AG10803 (cell line): Measurements from ENCODE around the gene HDAC10.
A peak's percentile ranks its signal among the peaks of the same experiment; 100 is the strongest.
"Not testable (repeated sequence)": the region's sequence is repeated elsewhere in the genome, so short reads cannot be mapped to it uniquely, and the experiment has no call there.

Experiments
- DNase-seq: peaks from one replicate; pipeline ENCODE4 v3.0.0; 2010; ENCODE audit warnings: low read depth
- H3K4me3 ChIP-seq: 2 replicates; pipeline ENCODE4 v1.5.1; 2011; ENCODE audit warnings: mild to moderate bottlenecking, low read length, control low read depth
- TF ChIP-seq, protein P1 (sequence below): conservative IDR thresholded peaks from 2 replicates; pipeline ENCODE4 v1.5.1; 2011; ENCODE audit warnings: mild to moderate bottlenecking, low read length, control low read depth, inconsistent platforms

HDAC10 gene

DNA sequence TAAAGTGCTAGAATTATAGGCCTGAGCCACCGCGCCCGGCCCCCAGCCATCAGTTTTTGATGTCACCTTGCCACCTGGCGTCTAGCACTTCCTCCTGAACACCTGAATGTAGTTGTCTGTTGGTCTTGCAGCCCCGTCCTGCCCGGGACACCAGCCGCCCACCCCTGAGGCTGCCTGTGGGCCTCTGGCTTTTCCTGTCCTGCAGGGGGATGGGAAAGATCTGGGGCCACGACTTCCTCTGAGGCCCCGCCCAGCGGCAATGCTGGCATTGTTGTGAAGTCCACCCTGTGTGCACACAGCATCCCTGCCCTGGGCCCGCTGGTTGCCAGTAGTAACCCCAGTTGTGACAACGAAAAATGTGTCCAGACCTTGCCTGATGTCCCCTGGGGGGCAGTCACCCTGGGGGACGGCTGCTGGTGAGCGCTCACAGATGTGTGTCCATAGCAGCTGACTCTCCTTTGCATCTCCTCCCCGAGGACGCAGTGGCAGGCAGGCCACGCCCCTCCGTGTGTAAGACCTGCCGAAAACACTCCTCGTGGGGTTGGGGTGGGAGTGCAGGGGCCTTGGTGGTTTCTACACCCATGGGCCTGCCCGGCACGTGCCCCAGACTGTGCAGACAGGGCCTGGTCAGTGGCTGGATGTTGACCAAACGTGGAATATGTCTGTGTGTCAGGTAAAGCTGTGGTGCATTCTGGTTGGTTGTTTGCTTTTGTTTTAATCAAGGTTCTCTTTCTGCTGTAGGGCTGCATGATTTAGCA, 43.5 kb downstream of the HDAC10 start:
- no peak overlapping the region for H3K4me3 ChIP-seq
- TF ChIP-seq, protein P1, sequence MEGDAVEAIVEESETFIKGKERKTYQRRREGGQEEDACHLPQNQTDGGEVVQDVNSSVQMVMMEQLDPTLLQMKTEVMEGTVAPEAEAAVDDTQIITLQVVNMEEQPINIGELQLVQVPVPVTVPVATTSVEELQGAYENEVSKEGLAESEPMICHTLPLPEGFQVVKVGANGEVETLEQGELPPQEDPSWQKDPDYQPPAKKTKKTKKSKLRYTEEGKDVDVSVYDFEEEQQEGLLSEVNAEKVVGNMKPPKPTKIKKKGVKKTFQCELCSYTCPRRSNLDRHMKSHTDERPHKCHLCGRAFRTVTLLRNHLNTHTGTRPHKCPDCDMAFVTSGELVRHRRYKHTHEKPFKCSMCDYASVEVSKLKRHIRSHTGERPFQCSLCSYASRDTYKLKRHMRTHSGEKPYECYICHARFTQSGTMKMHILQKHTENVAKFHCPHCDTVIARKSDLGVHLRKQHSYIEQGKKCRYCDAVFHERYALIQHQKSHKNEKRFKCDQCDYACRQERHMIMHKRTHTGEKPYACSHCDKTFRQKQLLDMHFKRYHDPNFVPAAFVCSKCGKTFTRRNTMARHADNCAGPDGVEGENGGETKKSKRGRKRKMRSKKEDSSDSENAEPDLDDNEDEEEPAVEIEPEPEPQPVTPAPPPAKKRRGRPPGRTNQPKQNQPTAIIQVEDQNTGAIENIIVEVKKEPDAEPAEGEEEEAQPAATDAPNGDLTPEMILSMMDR = no peak
- DNase-seq = no peak

DNA sequence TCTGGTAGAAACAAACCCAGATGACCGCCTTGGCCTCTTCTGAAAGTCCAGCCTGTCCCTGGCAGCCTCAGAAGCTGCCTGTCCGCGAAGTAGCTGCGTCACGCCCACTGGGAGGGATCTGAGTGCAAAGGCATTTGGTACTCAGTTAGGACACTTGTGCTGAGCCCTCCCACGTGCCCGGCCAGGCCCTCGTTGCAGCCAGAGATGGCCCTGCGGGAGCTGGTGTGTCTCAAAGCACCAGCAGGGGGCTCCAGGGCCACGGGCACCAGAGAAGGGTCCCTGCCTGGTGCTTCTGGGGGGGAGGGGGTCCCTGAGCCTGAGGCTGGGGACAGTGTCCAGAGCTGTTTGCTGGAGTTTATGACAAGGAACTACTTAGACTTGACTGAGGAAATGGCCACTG, 44.5 kb downstream of the HDAC10 start:
- no peak overlapping the region for H3K4me3 ChIP-seq
- peak; percentile 58 for DNase-seq
- TF ChIP-seq, protein P1 = peak; percentile 43

DNA sequence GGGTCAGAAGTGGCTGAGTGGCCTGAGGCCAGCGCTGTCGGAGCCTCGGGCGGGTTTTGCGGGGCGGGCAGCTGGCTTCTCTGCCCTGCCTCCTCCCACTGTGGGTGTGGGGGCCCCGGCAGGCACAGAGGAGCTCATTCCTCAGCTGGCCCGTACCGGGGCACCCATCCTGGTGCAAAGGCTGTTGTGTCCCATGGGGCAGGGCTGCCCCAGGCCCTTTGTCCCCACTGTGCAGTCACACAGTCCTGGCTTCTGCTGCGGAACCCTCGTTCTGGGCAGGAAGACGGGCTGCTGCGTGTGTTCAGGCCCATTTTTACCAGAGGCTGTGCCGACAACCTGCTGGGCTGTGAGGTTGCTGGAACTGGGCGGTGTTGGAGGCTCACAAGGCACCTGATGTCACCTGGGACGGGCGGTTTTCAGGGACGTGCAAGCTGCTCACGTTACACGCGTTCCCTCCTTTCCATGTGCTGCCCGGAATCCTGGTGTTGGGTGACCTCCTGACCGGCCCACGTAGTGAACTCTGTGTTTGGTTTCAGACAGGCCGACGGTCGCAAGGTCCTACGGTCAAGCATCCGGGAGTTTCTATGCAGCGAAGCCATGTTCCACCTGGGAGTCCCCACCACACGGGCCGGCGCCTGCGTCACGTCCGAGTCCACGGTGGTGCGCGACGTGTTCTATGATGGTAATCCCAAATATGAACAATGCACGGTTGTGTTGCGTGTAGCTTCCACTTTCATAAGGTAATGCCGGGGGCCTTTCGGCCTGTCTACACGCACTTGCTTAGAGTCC, 45.1 kb downstream of the HDAC10 start:
- DNase-seq = no peak
- H3K4me3 ChIP-seq = no peak overlapping the region

GRCh38 chr22:50204998-50205397, 46.1 kb downstream of the HDAC10 start:
- H3K4me3 ChIP-seq, DNase-seq: not testable (repeated sequence)

More for the DNA sequence above, 45.1 kb downstream of the HDAC10 start:
- TF ChIP-seq, protein P1 = no peak

- DNase-seq = no peak
- no peak overlapping the region for H3K4me3 ChIP-seq
- TF ChIP-seq, protein P1 = no peak
These were observed 46.5 kb downstream of the HDAC10 start for GRCh38 chr22:50204571-50204970.

DNA sequence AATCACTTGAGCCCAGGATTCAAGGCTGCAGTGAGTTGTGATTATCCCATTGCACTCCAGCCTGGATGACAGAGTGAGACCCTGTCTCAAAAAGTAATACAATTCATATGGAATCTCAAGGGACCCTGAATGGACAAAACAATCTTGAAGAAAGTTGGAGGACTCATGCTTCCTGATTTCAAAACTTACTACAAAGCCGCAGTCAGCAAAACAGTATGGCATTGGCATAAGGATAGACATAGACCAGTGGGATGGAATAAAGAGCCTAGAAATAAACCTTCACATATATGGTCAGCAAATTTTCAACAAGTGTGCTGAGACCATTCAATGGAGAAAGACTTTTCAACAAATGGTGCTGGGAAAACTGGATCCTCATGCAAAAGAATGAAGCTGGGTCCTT, 47.8 kb downstream of the HDAC10 start:
- no peak overlapping the region for H3K4me3 ChIP-seq
- TF ChIP-seq, protein P1 = no peak
- DNase-seq = no peak

DNA sequence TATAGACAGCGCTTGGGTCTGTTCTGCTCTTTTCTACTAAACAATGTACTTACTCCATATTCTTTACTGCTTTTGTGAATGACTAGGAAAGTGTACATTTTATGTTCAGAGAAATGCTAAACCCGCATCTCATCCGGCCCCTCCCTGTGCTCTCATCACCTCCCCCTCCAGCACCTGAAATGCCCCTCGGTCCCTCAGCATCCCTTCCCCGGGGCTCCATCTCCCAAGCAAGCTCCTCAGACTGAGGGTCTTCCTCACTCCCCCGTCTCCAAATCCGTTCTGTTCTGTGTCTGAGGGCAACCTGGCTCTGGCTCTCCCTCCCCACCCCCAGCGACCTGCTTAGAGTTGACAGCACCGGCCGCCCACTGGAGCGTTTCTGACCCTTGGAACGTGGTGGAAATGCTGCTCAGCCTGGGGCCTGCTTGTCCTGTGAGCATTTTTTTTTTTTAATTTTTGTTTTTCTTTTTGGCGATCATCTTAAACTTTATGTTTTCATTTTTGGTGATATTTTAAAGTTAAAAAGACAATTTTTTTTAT, 48.9 kb downstream of the HDAC10 start:
- peak overlapping the region; percentile 71 for H3K4me3 ChIP-seq
- TF ChIP-seq, protein P1 = no peak
- no peak for DNase-seq
